SK-N-SH (cell line): Measurements from ENCODE around the gene TNFRSF18.

Experiments
- CTCF ChIP-seq: fragments of 200-600 bp; sonication (generic); IDR thresholded peaks from 2 replicates; pipeline ENCODE4 v1.6.1; 2017; ENCODE audit warnings: antibody characterized with exemption, mild to moderate bottlenecking, moderate library complexity
- EP300 ChIP-seq, 2 experiments: IDR thresholded peaks; 2 replicates each; pipeline versions ENCODE4 v1.4.0 to v1.6.1; 2012; ENCODE audit warnings: borderline replicate concordance in 1 of 2, low read depth in 1 of 2, low read length in 1 of 2
- JUND ChIP-seq: IDR thresholded peaks from 2 replicates; pipeline ENCODE4 v1.4.0; 2012
- MXI1 ChIP-seq: IDR thresholded peaks from 2 replicates; pipeline ENCODE4 v1.6.1; 2012; ENCODE audit warnings: mild to moderate bottlenecking, low read depth, low read length, improper control_type of control experiment
- POLR2AphosphoS5 ChIP-seq: IDR thresholded peaks from 2 replicates; pipeline ENCODE4 v1.6.1; 2012; ENCODE audit warnings: low read depth, low read length
- SMC3 ChIP-seq: IDR thresholded peaks from 2 replicates; pipeline ENCODE4 v1.6.1; 2012; ENCODE audit warnings: low read depth, low read length, improper control_type of control experiment

DNA sequence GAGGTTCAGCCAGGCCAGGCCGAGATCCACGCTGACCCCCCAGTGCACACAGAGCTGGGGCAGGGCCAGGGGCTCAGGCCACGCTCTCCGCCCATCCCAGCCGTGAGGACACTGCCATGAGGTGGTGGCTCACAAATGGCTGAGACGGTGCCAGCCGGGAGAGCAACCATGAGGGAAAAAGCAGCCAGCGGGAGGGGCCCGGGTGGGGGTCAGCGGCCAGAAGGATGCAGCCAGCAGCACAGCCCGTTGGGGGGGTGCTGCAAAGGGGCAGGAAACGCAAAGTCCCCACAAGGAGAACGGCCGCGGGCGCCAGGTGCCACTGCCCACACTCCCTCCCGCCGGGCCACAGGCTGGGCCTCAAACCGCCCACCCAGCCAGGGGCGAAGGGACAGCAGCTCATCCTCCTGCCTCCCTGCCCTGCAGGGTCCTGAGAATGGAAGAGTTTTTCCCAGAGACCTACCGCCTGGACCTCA is 24.4 kb downstream of the TNFRSF18 start:
- TF ChIP-seq POLR2AphosphoS5: no peak
- no peak for TF ChIP-seq MXI1
- TF ChIP-seq EP300 (IDR thresholded peaks at IDR 0.05; ENCODE audit: borderline replicate concordance in 1 of 2, low read depth in 1 of 2, low read length in 1 of 2): no peak
- no peak for TF ChIP-seq CTCF
- no peak for TF ChIP-seq JUND
- no peak for TF ChIP-seq SMC3
